Liver (tissue), 9 donors: ENCODE data around the gene DPP6. TPM values are rescaled to one million over a fixed set of nuclear protein-coding genes. Genes with fewer than 3 reads are reported as not detected.

ENCODE experiments used
- DNase-seq: peaks from one replicate; pipeline ENCODE4 v3.0.0-alpha.2; 2017; ENCODE audit warnings: low spot score
- H3K27ac ChIP-seq, 2 donors: one replicate each; pipeline ENCODE4 v1.7.0; 2013; ENCODE audit warnings: inconsistent platforms in 2 of 2, low read length in 2 of 2, control low read depth in 1 of 2, low read depth in 1 of 2, mild to moderate bottlenecking in 1 of 2
- H3K27me3 ChIP-seq, 4 donors: one replicate each; pipeline versions ENCODE4 v1.6.1 to v1.7.0; 2013; ENCODE audit warnings: low read length in 3 of 4, inconsistent platforms in 1 of 4, mild to moderate bottlenecking in 1 of 4, moderate library complexity in 1 of 4; ENCODE audit not compliant: control insufficient read depth in 4 of 4, insufficient read depth in 4 of 4
- H3K36me3 ChIP-seq, 4 donors: one replicate each; pipeline versions ENCODE4 v1.6.1 to v1.7.0; 2013; ENCODE audit warnings: low read length in 3 of 4, mild to moderate bottlenecking in 3 of 4, low read depth in 1 of 4, moderate library complexity in 1 of 4; ENCODE audit not compliant: control insufficient read depth in 4 of 4, insufficient read depth in 3 of 4
- H3K4me1 ChIP-seq, 4 donors: one replicate each; pipeline versions ENCODE4 v1.6.1 to v1.7.0; 2013; ENCODE audit warnings: low read length in 3 of 4, mild to moderate bottlenecking in 3 of 4, moderate library complexity in 1 of 4; ENCODE audit not compliant: control insufficient read depth in 4 of 4, insufficient read depth in 4 of 4
- H3K4me3 ChIP-seq, 3 donors: one replicate each; pipeline versions ENCODE4 v1.6.1 to v1.7.0; 2013; ENCODE audit warnings: low read length in 3 of 3, control low read depth in 1 of 3, low read depth in 1 of 3, mild to moderate bottlenecking in 1 of 3
- H3K9ac ChIP-seq, 2 donors: one replicate each; pipeline ENCODE4 v1.7.0; 2013; ENCODE audit warnings: low read length in 2 of 2, mild to moderate bottlenecking in 2 of 2, moderate library complexity in 2 of 2, control low read depth in 1 of 2, low read depth in 1 of 2
- H3K9me3 ChIP-seq, 4 donors: one replicate each; pipeline versions ENCODE4 v1.6.1 to v1.7.0; 2013; ENCODE audit warnings: low read length in 3 of 4; ENCODE audit not compliant: control insufficient read depth in 4 of 4
- EGR1 ChIP-seq, 2 donors: IDR thresholded peaks; 2 replicates each; pipeline ENCODE4 v1.6.1; 2016 to 2018; ENCODE audit warnings: antibody characterized with exemption in 2 of 2, low read depth in 2 of 2
- FOXA2 ChIP-seq: IDR thresholded peaks from 2 replicates; pipeline ENCODE4 v1.6.1; 2016; ENCODE audit warnings: antibody characterized with exemption
- HNF4A ChIP-seq, 2 donors: conservative IDR thresholded peaks; 2 replicates each; pipeline ENCODE4 v1.6.1; 2016; ENCODE audit warnings: antibody characterized with exemption in 2 of 2, mild to moderate bottlenecking in 2 of 2
- HNF4G ChIP-seq: IDR thresholded peaks from 2 replicates; pipeline ENCODE4 v1.6.1; 2016; ENCODE audit warnings: antibody characterized with exemption
- JUND ChIP-seq, 2 donors: IDR thresholded peaks; 2 replicates each; pipeline ENCODE4 v1.6.1; 2016; ENCODE audit warnings: antibody characterized with exemption in 2 of 2
- NR2F2 ChIP-seq: IDR thresholded peaks from 2 replicates; pipeline ENCODE4 v1.6.1; 2016; ENCODE audit warnings: antibody characterized with exemption
- RAD21 ChIP-seq, 2 donors: IDR thresholded peaks; 2 replicates each; pipeline ENCODE4 v1.6.1; 2016; ENCODE audit warnings: antibody characterized with exemption in 2 of 2, mild to moderate bottlenecking in 2 of 2
- RXRA ChIP-seq, 2 donors: IDR thresholded peaks; 2 replicates each; pipeline ENCODE4 v1.6.1; 2017 to 2018; ENCODE audit warnings: antibody characterized with exemption in 2 of 2, mild to moderate bottlenecking in 1 of 2
- SP1 ChIP-seq: IDR thresholded peaks from 2 replicates; pipeline ENCODE4 v1.6.1; 2018; ENCODE audit warnings: antibody characterized with exemption, mild to moderate bottlenecking
- TAF1 ChIP-seq: conservative IDR thresholded peaks from 2 replicates; pipeline ENCODE4 v1.6.1; 2016; ENCODE audit warnings: antibody characterized with exemption, mild to moderate bottlenecking
- YY1 ChIP-seq: IDR thresholded peaks from 2 replicates; pipeline ENCODE4 v1.6.1; 2016; ENCODE audit warnings: antibody characterized with exemption, mild to moderate bottlenecking
- WGBS: extraction: QIAGEN DNeasy Blood & Tissue Kit; methylation state at CpG from one replicate; pipeline ENCODE4 v1.1.7; 2013; 5-methylcytosine and 5-hydroxymethylcytosine counted together
- polyA plus RNA-seq, 2 donors: library from polyadenylated mRNA; stranded (reverse) in 1 of 2; unstranded in 1 of 2; fragments of 200-250 nt in 1 of 2; fragments of >200 nt in 1 of 2; fragmentation: Nextera tagmentation in 1 of 2; extraction: Ambion mirVana in 1 of 2; gene quantifications; one replicate each; pipeline versions ENCODE4 v1.2.1 to v1.2.3, GENCODE V29; 2013 to 2015
- total RNA-seq, 2 donors: library from RNA; depleted of rRNA; stranded (reverse); fragments of >200 nt; gene quantifications; one replicate each; pipeline ENCODE4 v1.2.3, GENCODE V29; 2014
- TF ChIP-seq, protein P1 (sequence below): IDR thresholded peaks from 2 replicates; pipeline ENCODE4 v1.6.1; 2016; ENCODE audit warnings: antibody characterized with exemption
- TF ChIP-seq, protein P2 (sequence below): IDR thresholded peaks from 2 replicates; pipeline ENCODE4 v1.6.1; 2016; ENCODE audit warnings: antibody characterized with exemption, mild to moderate bottlenecking
- TF ChIP-seq, protein P3 (sequence below): IDR thresholded peaks from 2 replicates; pipeline ENCODE4 v1.6.1; 2016; ENCODE audit warnings: antibody characterized with exemption
- TF ChIP-seq, protein P4 (sequence below): fragments of 150-350 bp; IDR thresholded peaks from 2 replicates; pipeline ENCODE4 v1.5.1; 2017; ENCODE audit warnings: improper control_type of control experiment, low read depth, low read length; ENCODE audit not compliant: missing input control
- TF ChIP-seq, protein P5 (sequence below): IDR thresholded peaks from 2 replicates; pipeline ENCODE4 v1.6.1; 2016; ENCODE audit warnings: antibody characterized with exemption
- donor health status: healthy.
- donor health status: healthy.
- donor health status: healthy.
- donor health status: healthy.
- donor health status: healthy.

Gene DPP6
- total and polyA plus RNA-seq, 4 donors = 0.01 TPM; not detected in 3

DNA sequence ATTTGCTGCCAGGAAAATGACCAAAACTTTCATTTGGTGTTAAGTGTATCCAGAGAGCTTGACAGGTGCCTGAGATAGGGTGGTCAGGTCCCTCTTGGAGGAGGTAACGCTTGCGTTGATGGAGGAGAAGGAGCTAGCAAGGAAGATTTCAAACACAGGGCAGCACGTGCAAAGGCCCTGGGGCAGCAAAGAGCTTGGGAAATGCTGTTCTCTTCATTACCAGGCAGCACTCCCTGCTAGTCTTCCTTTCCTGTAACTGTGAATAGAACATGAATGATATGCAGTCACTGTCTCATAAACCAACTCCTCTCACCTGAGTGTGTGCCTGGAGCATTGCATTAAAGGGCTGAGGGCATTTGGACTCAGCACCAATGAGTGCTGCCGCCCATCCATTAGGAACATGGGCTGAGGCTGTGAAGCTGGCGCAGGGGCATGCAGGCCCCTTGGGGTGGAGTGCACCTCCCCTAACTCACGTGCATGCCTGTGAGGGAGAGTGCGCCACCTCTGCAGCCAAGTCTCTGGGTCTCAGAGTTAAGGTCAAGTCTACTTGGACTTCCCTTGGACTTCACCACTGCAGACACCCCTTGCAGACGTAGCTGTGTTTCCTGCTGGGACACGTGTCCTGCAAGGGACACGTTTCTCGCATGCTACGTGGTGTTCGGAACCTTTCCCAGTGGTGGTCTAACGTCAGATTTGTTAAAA is 813.9 kb downstream of the DPP6 start:
- Histone ChIP-seq H3K4me1 (no peaks in the 10 kb centered on the region), H3K36me3 (no peaks in the 10 kb centered on the region), H3K27ac (no peak overlapping the region), H3K9me3 (peaks cover 0 to 4% (median 0%) of the 10 kb centered on the region in 4 donors), H3K4me3 (no peak overlapping the region), H3K9ac (no peak overlapping the region), H3K27me3 (peaks cover 0 to 7% (median 3%) of the 10 kb centered on the region in 4 donors)
- no peak for TF ChIP-seq YY1
- no peak for TF ChIP-seq NR2F2
- no peak for TF ChIP-seq JUND (IDR thresholded peaks at IDR 0.05)
- 91% methylated on average over 14 of the region's 14 CpGs for WGBS
- DNase-seq = no peak

DNA sequence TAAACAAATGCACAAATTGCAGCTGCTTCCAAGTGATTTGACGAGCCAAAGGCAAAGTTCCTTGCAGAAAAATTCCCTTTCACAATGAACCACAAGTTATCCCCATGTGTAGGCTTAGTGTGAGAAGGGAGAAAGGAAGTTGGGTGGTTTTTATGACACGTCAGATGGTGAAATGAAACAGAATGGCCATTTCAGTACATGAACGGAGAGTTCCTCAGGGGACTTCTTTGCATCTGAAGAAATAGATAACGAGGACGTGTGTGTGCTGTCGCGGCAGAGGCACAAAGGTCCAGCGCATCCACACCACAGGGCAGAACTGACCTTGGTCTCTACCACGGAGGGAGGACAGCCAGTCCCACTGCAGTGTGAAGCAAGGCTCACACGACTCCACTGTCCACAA is 814.9 kb downstream of the DPP6 start:
- no peaks in the 10 kb centered on the region for H3K4me1 ChIP-seq
- no peak for DNase-seq
- no peaks in the 10 kb centered on the region for H3K36me3 ChIP-seq
- peaks cover 0 to 7% (median 3%) of the 10 kb centered on the region in 4 donors for H3K27me3 ChIP-seq
- WGBS = 58% methylated on average over 10 of the region's 10 CpGs
- H3K9me3 ChIP-seq = peaks cover 0 to 4% (median 0%) of the 10 kb centered on the region in 4 donors
- no peak overlapping the region for H3K9ac ChIP-seq
- TF ChIP-seq, protein P1, sequence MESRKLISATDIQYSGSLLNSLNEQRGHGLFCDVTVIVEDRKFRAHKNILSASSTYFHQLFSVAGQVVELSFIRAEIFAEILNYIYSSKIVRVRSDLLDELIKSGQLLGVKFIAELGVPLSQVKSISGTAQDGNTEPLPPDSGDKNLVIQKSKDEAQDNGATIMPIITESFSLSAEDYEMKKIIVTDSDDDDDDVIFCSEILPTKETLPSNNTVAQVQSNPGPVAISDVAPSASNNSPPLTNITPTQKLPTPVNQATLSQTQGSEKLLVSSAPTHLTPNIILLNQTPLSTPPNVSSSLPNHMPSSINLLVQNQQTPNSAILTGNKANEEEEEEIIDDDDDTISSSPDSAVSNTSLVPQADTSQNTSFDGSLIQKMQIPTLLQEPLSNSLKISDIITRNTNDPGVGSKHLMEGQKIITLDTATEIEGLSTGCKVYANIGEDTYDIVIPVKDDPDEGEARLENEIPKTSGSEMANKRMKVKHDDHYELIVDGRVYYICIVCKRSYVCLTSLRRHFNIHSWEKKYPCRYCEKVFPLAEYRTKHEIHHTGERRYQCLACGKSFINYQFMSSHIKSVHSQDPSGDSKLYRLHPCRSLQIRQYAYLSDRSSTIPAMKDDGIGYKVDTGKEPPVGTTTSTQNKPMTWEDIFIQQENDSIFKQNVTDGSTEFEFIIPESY = no peak
- TF ChIP-seq YY1 (no peak), JUND (IDR thresholded peaks at IDR 0.05) (no peak), RXRA (IDR thresholded peaks at IDR 0.05) (no peak), SP1 (no peak), FOXA2 (no peak), HNF4G (no peak), RAD21 (IDR thresholded peaks at IDR 0.05) (no peak), TAF1 (no peak), EGR1 (IDR thresholded peaks at IDR 0.05; ENCODE audit: low read depth in 2 of 2) (no peak)
- TF ChIP-seq, protein P2, sequence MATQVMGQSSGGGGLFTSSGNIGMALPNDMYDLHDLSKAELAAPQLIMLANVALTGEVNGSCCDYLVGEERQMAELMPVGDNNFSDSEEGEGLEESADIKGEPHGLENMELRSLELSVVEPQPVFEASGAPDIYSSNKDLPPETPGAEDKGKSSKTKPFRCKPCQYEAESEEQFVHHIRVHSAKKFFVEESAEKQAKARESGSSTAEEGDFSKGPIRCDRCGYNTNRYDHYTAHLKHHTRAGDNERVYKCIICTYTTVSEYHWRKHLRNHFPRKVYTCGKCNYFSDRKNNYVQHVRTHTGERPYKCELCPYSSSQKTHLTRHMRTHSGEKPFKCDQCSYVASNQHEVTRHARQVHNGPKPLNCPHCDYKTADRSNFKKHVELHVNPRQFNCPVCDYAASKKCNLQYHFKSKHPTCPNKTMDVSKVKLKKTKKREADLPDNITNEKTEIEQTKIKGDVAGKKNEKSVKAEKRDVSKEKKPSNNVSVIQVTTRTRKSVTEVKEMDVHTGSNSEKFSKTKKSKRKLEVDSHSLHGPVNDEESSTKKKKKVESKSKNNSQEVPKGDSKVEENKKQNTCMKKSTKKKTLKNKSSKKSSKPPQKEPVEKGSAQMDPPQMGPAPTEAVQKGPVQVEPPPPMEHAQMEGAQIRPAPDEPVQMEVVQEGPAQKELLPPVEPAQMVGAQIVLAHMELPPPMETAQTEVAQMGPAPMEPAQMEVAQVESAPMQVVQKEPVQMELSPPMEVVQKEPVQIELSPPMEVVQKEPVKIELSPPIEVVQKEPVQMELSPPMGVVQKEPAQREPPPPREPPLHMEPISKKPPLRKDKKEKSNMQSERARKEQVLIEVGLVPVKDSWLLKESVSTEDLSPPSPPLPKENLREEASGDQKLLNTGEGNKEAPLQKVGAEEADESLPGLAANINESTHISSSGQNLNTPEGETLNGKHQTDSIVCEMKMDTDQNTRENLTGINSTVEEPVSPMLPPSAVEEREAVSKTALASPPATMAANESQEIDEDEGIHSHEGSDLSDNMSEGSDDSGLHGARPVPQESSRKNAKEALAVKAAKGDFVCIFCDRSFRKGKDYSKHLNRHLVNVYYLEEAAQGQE = no peak
- H3K27ac ChIP-seq = no peak overlapping the region
- no peak overlapping the region for H3K4me3 ChIP-seq

DNA sequence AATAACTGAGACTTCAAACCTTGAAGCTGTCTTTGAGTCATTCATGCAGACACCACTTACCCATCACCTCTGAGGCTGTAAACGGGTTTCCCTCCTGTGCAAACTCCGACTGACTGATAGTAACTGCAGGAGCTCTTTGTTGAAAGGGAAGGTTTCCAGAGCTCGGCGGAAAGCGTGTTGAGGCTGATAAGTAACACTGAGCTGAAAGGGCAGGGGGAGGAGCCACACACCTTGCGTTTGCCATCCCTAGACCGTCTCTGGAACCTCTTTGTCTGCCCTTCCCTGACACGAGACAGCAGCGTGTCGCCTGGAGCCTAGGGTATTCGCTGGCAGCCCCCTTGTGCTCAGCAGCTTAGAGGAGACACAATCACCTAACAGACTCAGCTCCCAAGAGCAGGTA is 816.7 kb downstream of the DPP6 start:
- H3K36me3 ChIP-seq = no peaks in the 10 kb centered on the region
- no peak for DNase-seq
- H3K27me3 ChIP-seq = peaks cover 0 to 11% (median 3%) of the 10 kb centered on the region in 4 donors
- peaks cover 0 to 4% (median 0%) of the 10 kb centered on the region in 4 donors for H3K9me3 ChIP-seq
- WGBS = 8% methylated on average over 11 of the region's 11 CpGs
- TF ChIP-seq, protein P3, sequence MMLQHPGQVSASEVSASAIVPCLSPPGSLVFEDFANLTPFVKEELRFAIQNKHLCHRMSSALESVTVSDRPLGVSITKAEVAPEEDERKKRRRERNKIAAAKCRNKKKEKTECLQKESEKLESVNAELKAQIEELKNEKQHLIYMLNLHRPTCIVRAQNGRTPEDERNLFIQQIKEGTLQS = no peak
- TF ChIP-seq, protein P4, sequence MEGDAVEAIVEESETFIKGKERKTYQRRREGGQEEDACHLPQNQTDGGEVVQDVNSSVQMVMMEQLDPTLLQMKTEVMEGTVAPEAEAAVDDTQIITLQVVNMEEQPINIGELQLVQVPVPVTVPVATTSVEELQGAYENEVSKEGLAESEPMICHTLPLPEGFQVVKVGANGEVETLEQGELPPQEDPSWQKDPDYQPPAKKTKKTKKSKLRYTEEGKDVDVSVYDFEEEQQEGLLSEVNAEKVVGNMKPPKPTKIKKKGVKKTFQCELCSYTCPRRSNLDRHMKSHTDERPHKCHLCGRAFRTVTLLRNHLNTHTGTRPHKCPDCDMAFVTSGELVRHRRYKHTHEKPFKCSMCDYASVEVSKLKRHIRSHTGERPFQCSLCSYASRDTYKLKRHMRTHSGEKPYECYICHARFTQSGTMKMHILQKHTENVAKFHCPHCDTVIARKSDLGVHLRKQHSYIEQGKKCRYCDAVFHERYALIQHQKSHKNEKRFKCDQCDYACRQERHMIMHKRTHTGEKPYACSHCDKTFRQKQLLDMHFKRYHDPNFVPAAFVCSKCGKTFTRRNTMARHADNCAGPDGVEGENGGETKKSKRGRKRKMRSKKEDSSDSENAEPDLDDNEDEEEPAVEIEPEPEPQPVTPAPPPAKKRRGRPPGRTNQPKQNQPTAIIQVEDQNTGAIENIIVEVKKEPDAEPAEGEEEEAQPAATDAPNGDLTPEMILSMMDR = no peak
- TF ChIP-seq, protein P1 = no peak
- no peak for TF ChIP-seq SP1
- no peak for TF ChIP-seq FOXA2
- no peak for TF ChIP-seq HNF4A (conservative IDR thresholded peaks at IDR 0.05)
- TF ChIP-seq, protein P5, sequence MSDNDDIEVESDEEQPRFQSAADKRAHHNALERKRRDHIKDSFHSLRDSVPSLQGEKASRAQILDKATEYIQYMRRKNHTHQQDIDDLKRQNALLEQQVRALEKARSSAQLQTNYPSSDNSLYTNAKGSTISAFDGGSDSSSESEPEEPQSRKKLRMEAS = no peak
- H3K27ac ChIP-seq = no peak overlapping the region
- no peak overlapping the region for H3K9ac ChIP-seq
- no peak overlapping the region for H3K4me3 ChIP-seq
- H3K4me1 ChIP-seq = no peaks in the 10 kb centered on the region
